ENCODE data around the gene TBC1D24. TPM values are rescaled to one million over a fixed set of nuclear protein-coding genes. Genes with fewer than 3 reads are reported as not detected.

Gene TBC1D24
- total and polyA plus RNA-seq, 7 donors: 3.2 to 8.9 (median 6.0) TPM

DNA sequence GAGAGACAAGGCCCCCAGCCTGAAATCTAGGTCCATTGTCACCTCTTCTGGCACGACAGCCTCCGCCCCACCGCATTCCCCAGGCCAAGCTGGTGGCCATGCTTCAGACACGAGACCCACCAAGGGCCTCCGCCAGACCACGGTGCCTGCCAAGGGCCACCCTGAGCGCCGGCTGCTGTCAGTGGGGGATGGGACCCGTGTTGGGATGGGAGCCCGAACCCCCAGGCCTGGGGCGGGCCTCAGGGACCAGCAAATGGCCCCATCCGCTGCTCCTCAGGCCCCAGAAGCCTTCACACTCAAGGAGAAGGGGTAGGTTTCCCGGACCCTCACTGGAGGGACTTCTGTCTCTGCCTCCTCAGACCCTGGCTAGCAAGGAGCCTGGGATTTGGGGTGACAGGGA lies 14.0 kb upstream of the TBC1D24 start:
- 79 to 85% (median 79%) methylated on average over 13 of the region's 13 CpGs for WGBS, 3 donors
- Histone ChIP-seq H3K4me3 (no peak overlapping the region), H3K27ac (no peak overlapping the region), H3K36me3 (ENCODE audit: insufficient read depth in 1 of 2, low read depth in 1 of 2) (no peaks in the 10 kb centered on the region), H3K4me1 (peaks cover 8% of the 10 kb centered on the region), H3K27me3 (ENCODE audit: insufficient read depth in 3 of 3, low read length in 2 of 3) (no peaks in the 10 kb centered on the region), H3K9me3 (no peaks in the 10 kb centered on the region)
- ATAC-seq (no peak), DNase-seq (no peak)
- intact Hi-C loops (cut with DNase I): no loop called here
- TF ChIP-seq, protein P1, sequence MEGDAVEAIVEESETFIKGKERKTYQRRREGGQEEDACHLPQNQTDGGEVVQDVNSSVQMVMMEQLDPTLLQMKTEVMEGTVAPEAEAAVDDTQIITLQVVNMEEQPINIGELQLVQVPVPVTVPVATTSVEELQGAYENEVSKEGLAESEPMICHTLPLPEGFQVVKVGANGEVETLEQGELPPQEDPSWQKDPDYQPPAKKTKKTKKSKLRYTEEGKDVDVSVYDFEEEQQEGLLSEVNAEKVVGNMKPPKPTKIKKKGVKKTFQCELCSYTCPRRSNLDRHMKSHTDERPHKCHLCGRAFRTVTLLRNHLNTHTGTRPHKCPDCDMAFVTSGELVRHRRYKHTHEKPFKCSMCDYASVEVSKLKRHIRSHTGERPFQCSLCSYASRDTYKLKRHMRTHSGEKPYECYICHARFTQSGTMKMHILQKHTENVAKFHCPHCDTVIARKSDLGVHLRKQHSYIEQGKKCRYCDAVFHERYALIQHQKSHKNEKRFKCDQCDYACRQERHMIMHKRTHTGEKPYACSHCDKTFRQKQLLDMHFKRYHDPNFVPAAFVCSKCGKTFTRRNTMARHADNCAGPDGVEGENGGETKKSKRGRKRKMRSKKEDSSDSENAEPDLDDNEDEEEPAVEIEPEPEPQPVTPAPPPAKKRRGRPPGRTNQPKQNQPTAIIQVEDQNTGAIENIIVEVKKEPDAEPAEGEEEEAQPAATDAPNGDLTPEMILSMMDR (IDR thresholded peaks at IDR 0.05): no peak

GRCh38 chr16:2462031-2462866 lies 12.7 kb upstream of the TBC1D24 start:
- Histone ChIP-seq H3K36me3 (ENCODE audit: insufficient read depth in 1 of 2, low read depth in 1 of 2) (no peaks in the 10 kb centered on the region), H3K4me3 (no peak overlapping the region), H3K4me1 (peaks cover 8% of the 10 kb centered on the region), H3K27me3 (ENCODE audit: insufficient read depth in 3 of 3, low read length in 2 of 3) (no peaks in the 10 kb centered on the region), H3K9me3 (no peaks in the 10 kb centered on the region), H3K27ac (no peak overlapping the region)
- no peak for DNase-seq
- intact Hi-C loops (cut with DNase I): no loop called here
- ATAC-seq: no peak
- WGBS, 3 donors: 88 to 95% (median 89%) methylated on average over 22 to 23 of the region's 23 CpGs
- TF ChIP-seq, protein P1 (IDR thresholded peaks at IDR 0.05): no peak

DNA sequence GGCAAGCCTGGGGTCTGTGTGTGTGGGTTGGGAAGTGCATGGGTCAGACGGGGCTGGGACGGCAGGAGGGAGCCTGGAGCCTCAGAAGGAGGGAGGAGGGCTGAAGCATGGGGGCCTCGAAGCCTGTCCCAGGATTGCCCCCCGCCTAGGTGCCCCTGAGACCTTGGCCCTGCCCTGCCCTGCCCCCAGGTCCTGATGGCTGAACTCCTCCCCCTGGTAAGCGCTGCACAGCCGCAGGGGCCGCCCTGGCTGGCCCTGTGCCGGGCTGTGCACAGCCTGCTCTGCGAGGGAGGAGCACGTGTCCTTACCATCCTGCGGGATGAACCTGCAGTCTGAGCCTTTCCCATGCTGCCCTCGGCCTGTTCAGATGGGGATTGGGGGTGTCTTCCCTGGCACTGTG lies 10.6 kb upstream of the TBC1D24 start:
- Histone ChIP-seq H3K27ac (no peak overlapping the region), H3K27me3 (ENCODE audit: insufficient read depth in 3 of 3, low read length in 2 of 3) (peaks cover 0 to 7% (median 3%) of the 10 kb centered on the region in 3 donors), H3K9me3 (no peaks in the 10 kb centered on the region), H3K4me3 (no peak overlapping the region), H3K36me3 (ENCODE audit: insufficient read depth in 1 of 2, low read depth in 1 of 2) (no peaks in the 10 kb centered on the region), H3K4me1 (peaks cover 20% of the 10 kb centered on the region)
- 70 to 79% (median 77%) methylated on average over 11 to 12 of the region's 12 CpGs for WGBS, 3 donors
- no peak for DNase-seq
- intact Hi-C loops (cut with DNase I): no loop called here
- no peak for ATAC-seq
- TF ChIP-seq, protein P1 (IDR thresholded peaks at IDR 0.05): no peak

- Histone ChIP-seq H3K36me3 (ENCODE audit: insufficient read depth in 1 of 2, low read depth in 1 of 2) (no peaks in the 10 kb centered on the region), H3K4me3 (no peak overlapping the region), H3K27me3 (ENCODE audit: insufficient read depth in 3 of 3, low read length in 2 of 3) (peaks cover 0 to 22% (median 3%) of the 10 kb centered on the region in 3 donors), H3K4me1 (peaks cover 20% of the 10 kb centered on the region), H3K27ac (no peak overlapping the region), H3K9me3 (no peaks in the 10 kb centered on the region)
- no peak for ATAC-seq
- DNase-seq: no peak
- intact Hi-C loops (cut with DNase I): no loop called here
- TF ChIP-seq, protein P1 (IDR thresholded peaks at IDR 0.05): no peak
- 79 to 84% (median 81%) methylated on average over 12 of the region's 12 CpGs for WGBS, 3 donors
Observed at GRCh38 chr16:2465653-2466415, 9.1 kb upstream of the TBC1D24 start.
